ENCODE measurements around the gene SERPINB7.
"Not testable (repeated sequence)": the region's sequence is repeated elsewhere in the genome, so short reads cannot be mapped to it uniquely, and the experiment has no call there.

The SERPINB7 gene

DNA sequence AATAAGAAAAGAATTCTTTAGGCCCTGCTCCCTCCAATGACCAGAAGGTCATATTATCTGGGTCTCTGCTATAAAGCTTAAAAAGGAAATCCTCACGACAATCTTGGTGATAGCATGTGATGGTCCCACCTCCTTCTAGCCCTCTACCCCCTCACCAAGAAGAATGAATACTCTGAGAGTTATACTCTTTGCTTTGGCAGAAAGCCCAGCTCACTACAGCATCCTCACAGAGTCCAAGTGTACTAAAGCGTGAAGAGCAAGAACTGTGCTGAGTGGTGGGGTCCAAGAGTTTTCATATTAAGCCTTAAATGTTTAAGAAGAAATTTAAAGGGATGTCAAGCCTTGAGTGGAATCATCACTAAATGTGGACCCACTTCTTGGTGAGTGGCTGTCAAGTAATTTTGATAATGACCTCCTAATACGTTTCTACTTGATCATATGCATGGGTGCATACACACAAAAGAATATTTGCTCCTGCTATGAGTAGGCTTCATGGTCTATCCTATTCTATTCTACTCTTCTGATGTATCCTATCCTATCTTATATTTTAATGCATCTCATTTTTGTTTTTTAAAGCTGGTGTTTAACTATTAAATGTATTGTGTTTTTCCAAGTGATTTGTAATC lies 16.5 kb upstream of the SERPINB7 start:
- TF ChIP-seq NFRKB (IDR thresholded peaks at IDR 0.05) (no peak), BHLHE40 (IDR thresholded peaks at IDR 0.05; ENCODE audit: borderline replicate concordance) (no peak), FOXA1 (IDR thresholded peaks at IDR 0.05) (no peak), TARDBP (IDR thresholded peaks at IDR 0.05) (no peak), FOXK2 (IDR thresholded peaks at IDR 0.05) (no peak), LEF1 (IDR thresholded peaks at IDR 0.05; ENCODE audit: borderline replicate concordance) (no peak), HDGF (IDR thresholded peaks at IDR 0.05; ENCODE audit: borderline replicate concordance) (no peak), CTBP1 (IDR thresholded peaks at IDR 0.05; ENCODE audit: borderline replicate concordance) (no peak), L3MBTL2 (conservative IDR thresholded peaks at IDR 0.05) (no peak), ARNT (IDR thresholded peaks at IDR 0.05) (no peak), SUZ12 (IDR thresholded peaks at IDR 0.05) (no peak), ZNF384 (IDR thresholded peaks at IDR 0.05) (no peak), ELF4 (IDR thresholded peaks at IDR 0.05) (no peak), FOXM1 (IDR thresholded peaks at IDR 0.05; ENCODE audit: borderline replicate concordance) (no peak)
- TF ChIP-seq, protein P1, sequence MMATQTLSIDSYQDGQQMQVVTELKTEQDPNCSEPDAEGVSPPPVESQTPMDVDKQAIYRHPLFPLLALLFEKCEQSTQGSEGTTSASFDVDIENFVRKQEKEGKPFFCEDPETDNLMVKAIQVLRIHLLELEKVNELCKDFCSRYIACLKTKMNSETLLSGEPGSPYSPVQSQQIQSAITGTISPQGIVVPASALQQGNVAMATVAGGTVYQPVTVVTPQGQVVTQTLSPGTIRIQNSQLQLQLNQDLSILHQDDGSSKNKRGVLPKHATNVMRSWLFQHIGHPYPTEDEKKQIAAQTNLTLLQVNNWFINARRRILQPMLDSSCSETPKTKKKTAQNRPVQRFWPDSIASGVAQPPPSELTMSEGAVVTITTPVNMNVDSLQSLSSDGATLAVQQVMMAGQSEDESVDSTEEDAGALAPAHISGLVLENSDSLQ (IDR thresholded peaks at IDR 0.05) = no peak
- no peak for DNase-seq (ENCODE audit: extremely low spot score)
- ChIA-PET CTCF (interaction anchor here (0.9 kb wide), 1 partner anchor 279 kb away, joined by 9 read pairs; no protein-coding TSS in a partner anchor), POLR2A (no interaction called here)

- DNase-seq (ENCODE audit: extremely low spot score); POLR2A ChIA-PET: not testable (repeated sequence)
- CTCF ChIA-PET = interaction anchor here (0.9 kb wide), 1 partner anchor 280 kb away, joined by 9 read pairs; no protein-coding TSS in a partner anchor
Observed at GRCh38 chr18:63759786-63760185, 15.4 kb upstream of the SERPINB7 start.

GRCh38 chr18:63762518-63762917 lies 12.7 kb upstream of the SERPINB7 start:
- POLR2A ChIA-PET = no interaction called here
- CTCF ChIA-PET = no interaction called here
- no peak for TF ChIP-seq FOXM1 (IDR thresholded peaks at IDR 0.05; ENCODE audit: borderline replicate concordance)
- DNase-seq (ENCODE audit: extremely low spot score) = no peak

DNA sequence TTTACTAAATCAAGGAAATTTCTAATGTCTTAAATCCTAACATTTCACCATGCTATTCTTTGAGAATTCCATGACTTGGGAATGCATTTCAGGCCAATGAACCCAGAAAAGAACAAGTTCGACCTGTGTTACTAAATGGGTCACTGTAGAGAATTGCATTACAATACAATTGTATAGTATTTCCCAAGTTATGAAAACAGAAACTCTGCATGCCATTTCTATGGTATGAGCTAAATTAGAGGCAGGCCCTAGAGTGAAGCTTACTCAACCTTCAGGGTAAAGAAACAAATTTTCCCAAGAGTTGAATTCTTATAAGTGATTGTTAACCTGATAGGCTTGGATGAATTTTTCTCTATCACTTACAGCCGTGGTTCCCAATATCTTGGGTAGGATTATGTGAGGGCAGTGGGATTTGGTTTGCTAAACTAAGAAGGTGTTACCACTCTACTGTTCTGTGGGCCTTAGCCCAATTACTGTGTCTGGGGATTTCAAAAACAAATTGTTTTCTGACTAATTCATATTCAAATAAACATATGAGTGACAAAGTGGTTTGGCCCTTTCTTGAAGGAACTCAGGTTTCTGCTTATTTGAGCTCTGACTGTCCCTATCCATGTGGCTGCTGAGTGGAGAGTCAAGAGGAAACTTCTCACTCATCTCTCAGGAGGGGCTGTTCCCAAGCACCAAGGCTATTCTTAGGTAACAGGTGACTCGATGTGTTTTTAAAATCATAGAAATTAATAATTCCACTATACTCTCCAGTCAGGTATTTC lies 11.2 kb upstream of the SERPINB7 start:
- TF ChIP-seq LEF1 (IDR thresholded peaks at IDR 0.05; ENCODE audit: borderline replicate concordance) (no peak), BHLHE40 (IDR thresholded peaks at IDR 0.05; ENCODE audit: borderline replicate concordance) (no peak), SP1 (IDR thresholded peaks at IDR 0.05) (no peak), HDGF (IDR thresholded peaks at IDR 0.05; ENCODE audit: borderline replicate concordance) (no peak), SUZ12 (IDR thresholded peaks at IDR 0.05) (no peak), TARDBP (IDR thresholded peaks at IDR 0.05) (no peak), ARNT (IDR thresholded peaks at IDR 0.05) (no peak), CTBP1 (IDR thresholded peaks at IDR 0.05; ENCODE audit: borderline replicate concordance) (no peak), ELF4 (IDR thresholded peaks at IDR 0.05) (no peak), NFRKB (IDR thresholded peaks at IDR 0.05) (no peak), FOXK2 (IDR thresholded peaks at IDR 0.05) (no peak), FOXA1 (IDR thresholded peaks at IDR 0.05) (no peak), ZNF384 (IDR thresholded peaks at IDR 0.05) (no peak), FOXM1 (IDR thresholded peaks at IDR 0.05; ENCODE audit: borderline replicate concordance) (no peak), L3MBTL2 (conservative IDR thresholded peaks at IDR 0.05) (no peak)
- TF ChIP-seq, protein P1 (IDR thresholded peaks at IDR 0.05) = no peak
- ChIA-PET CTCF (no interaction called here), POLR2A (no interaction called here)
- no peak for DNase-seq (ENCODE audit: extremely low spot score)

- ChIA-PET CTCF (no interaction called here), POLR2A (no interaction called here)
- no peak for DNase-seq (ENCODE audit: extremely low spot score)
- TF ChIP-seq ZNF384 (IDR thresholded peaks at IDR 0.05) (no peak), NFRKB (IDR thresholded peaks at IDR 0.05) (no peak), TARDBP (IDR thresholded peaks at IDR 0.05) (no peak)
Observed at GRCh38 chr18:63765837-63766236, 9.4 kb upstream of the SERPINB7 start.

DNA sequence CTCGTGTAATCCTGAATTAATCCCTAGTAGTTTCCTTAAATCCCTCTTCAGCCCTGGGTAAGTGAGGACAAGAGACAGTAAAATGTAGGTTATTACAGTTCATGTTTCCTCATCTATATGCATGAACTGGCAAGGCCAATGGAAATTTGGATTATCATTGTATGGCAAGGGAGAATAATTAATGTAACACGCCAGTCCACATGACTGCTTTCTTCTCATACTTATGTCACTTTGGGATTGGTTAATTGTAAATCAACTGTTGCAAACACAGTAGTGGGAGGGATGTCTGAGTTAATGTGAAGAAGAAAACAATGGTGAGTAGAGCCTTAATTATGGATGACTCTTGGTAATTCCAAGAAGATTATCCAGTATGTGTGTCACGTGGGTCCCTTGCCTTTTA lies 1.7 kb upstream of the SERPINB7 start:
- ChIA-PET CTCF (no interaction called here), POLR2A (no interaction called here)
- no peak for DNase-seq (ENCODE audit: extremely low spot score)
- TF ChIP-seq SP1 (IDR thresholded peaks at IDR 0.05) = no peak
- no peak for TF ChIP-seq ARNT (IDR thresholded peaks at IDR 0.05)
- TF ChIP-seq ELF4 (IDR thresholded peaks at IDR 0.05) = no peak
- no peak for TF ChIP-seq TARDBP (IDR thresholded peaks at IDR 0.05)
- TF ChIP-seq FOXA1 (IDR thresholded peaks at IDR 0.05) = no peak
- TF ChIP-seq ZNF384 (IDR thresholded peaks at IDR 0.05) = no peak
- TF ChIP-seq SUZ12 (IDR thresholded peaks at IDR 0.05) = no peak
- TF ChIP-seq BHLHE40 (IDR thresholded peaks at IDR 0.05; ENCODE audit: borderline replicate concordance) = no peak

DNA sequence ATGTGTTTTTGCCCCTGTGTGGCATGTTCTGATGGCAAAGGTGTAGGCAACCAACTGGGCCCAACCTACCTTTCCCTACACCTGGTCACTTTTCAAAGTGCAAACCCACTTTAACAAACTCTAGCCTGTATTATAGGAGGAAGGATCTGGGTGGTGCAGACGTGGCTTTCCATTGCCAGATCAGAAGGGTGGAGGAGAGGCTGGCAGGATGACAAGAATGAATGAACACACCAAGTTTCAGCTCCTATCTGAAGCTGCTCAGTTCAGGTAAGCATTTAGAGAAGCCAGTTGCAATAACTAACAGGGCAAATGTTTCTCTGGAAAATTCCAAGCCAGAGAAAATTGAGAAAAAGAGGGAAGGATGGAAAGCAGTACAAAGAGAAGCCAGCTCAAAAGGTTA lies 707 bp upstream of the SERPINB7 start:
- TF ChIP-seq ZNF384 (IDR thresholded peaks at IDR 0.05) = no peak
- TF ChIP-seq, protein P1 (IDR thresholded peaks at IDR 0.05) = no peak
- DNase-seq (ENCODE audit: extremely low spot score) = no peak
- CTCF ChIA-PET = no interaction called here
- POLR2A ChIA-PET = no interaction called here

Data from HEK293T (cell line).